GM12874 (cell line): ENCODE measurements around the gene ABTB1.

ENCODE experiments used
- TF ChIP-seq, protein P1 (sequence below): IDR thresholded peaks from 2 replicates; pipeline ENCODE4 v1.5.1; 2011; ENCODE audit warnings: low read depth, mild to moderate bottlenecking, control low read depth, low read length, moderate library complexity; ENCODE audit not compliant: insufficient read depth

Gene ABTB1

DNA sequence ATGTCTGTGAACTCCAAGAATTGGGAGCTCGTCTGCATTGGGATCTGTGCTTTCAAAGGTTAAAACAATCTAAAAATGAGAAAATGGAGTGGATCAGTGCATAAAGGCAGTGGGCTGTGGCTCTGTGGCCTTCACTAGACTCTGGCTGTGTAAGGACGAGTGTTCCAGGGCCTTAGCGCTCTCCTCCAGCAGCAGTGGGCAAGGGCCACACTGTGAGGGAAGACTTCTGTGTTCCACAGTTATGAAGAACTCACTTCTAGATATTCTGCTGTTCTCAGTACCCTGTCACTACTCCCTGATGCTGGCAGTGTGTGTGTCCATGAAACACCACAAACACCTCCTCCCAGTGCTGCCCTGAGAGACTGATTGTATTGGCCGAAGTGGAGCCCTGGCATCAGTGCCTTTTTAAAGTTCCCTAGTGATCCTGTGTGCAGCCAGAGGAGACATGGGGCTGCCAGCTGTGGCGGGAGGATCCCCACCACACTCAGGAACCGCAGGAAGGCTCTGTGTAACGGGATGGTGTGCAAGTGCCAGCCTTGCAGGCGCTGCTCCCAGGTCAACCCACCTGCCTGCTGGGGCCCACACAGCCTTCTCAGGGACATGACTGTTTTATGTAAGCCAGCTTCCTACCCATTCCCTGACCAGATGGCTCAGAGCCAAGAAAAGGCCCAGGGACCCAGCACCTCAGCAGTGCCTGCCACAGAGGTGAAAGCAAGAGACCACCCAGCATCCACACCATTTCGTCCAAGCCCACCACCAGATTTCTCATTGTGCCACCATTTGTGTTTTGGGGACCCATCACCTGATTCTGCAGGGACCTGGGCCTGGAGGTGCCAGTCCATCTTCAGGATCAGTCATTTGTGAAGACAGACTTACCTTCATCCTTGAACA, 40.4 kb downstream of the ABTB1 start:
- TF ChIP-seq, protein P1, sequence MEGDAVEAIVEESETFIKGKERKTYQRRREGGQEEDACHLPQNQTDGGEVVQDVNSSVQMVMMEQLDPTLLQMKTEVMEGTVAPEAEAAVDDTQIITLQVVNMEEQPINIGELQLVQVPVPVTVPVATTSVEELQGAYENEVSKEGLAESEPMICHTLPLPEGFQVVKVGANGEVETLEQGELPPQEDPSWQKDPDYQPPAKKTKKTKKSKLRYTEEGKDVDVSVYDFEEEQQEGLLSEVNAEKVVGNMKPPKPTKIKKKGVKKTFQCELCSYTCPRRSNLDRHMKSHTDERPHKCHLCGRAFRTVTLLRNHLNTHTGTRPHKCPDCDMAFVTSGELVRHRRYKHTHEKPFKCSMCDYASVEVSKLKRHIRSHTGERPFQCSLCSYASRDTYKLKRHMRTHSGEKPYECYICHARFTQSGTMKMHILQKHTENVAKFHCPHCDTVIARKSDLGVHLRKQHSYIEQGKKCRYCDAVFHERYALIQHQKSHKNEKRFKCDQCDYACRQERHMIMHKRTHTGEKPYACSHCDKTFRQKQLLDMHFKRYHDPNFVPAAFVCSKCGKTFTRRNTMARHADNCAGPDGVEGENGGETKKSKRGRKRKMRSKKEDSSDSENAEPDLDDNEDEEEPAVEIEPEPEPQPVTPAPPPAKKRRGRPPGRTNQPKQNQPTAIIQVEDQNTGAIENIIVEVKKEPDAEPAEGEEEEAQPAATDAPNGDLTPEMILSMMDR = no peak

DNA sequence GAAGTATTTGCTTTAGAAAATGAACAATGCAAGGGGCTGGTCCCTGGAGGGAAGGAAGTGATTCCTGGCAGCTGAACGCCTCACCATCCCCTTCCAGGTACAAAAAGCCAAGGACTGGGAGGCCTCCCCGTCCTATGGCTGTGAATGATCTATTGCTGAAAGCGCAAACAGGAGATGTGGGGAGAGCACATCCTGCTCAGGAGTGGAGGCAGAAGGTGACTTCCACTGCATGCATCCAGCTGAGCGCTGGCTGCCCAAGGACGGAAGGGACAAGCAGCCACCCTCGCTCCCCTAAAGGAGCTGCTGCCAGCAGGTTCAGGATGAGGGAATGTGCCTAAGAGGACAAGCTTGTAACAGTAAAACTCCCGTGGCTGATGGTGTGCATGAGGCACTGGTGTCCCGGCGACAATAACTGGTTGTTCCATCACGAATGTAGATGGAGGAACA, 41.4 kb downstream of the ABTB1 start:
- TF ChIP-seq, protein P1 = no peak

DNA sequence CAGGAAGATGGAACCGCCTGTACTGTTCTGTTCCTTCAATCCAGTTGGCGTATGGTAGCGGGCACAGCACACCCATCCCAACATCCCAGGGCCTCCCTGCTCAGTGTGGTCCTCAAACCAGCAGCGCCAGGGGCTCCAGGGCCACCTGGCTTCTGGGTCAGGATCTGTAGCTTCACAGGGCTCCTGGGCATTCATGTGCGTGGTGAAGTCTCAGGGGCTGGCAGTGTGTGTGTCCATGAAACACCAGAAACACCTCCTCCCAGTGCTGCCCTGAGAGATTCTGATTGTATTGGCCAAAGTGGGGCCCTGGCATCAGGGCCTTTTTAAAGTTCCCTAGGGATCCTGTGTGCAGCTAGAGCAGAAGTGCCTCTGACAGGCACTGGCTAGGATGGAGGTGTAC, 42.1 kb downstream of the ABTB1 start:
- TF ChIP-seq, protein P1 = no peak

DNA sequence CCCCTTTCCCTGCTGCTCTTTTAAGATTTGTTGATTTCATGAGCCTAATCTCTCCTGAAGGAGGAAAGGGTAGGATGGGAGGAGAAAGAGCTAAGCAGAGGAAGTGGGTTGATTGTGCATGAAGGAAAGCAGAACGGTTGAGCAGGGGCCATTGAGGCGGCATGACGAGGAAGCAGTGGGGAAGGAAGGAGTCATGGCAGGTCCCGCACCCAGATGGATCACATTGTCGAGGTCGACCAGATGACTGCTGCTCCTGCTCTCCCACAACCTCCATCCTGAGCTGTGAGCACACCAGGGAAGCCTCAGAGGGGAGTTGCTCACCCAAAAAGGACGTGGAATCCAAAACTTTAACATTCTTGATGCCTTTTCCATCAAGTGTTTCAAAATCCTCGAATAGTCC, 42.8 kb downstream of the ABTB1 start:
- TF ChIP-seq, protein P1 = no peak

DNA sequence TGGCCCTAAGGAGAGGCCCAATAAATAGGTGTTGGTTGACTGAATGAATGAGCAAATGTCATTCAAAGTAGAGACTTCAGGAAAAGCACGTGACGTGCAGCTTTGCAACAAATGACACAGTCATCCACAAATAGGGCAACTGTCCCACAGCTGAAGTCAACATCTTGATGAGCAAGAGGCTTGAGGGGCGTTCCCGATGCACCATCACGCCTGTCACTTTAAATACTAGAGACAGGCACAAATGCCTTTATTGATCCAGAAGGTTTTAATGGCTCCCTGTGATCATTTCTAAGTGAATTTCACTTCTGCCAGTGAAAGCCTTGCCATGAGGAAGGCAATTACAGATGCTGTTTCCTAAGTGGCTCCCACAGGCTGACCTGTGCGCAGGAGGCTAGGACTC, 43.6 kb downstream of the ABTB1 start:
- TF ChIP-seq, protein P1 = no peak

DNA sequence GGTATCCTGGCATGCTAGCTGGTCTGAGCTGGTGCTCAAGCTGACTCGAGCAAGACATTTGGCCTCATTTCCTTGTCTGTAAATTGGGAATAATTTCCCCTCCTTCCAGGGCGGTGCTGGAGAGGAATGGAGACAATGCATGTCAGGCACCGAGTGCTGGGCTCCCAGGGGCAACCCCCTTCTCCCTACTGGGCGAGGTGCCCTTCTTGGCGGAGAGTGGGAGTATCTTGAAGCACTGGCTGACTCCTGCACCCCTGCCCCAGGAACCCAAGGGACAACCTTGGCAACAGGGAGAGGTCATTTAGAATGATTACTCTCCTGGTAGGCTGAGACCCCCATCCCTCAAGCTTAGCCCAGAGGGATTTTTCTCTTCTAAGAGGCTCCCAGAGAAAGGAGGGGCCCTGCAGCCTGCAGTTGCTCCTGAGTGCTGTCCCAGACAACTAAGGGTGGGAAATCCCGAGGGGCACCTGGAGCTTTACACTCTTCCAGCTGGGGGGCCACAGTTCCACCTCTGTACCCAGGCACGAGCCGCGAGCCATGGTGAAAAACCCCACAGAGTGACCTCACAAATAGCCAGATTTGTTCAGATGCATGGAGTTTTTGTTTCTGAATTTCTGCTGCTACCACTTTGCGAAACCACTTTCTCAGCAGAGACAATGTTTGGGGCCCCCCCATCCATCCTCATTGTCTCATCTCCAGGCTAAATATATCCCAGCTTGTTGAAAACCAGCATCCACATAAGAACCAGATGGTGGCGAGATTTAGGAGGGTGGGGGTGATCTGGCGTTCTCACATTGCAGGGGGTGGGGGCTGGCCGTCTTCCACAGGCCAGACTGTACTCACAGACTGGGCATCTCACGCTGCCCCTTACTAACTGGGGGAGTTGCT, 44.8 kb downstream of the ABTB1 start:
- TF ChIP-seq, protein P1 = no peak

DNA sequence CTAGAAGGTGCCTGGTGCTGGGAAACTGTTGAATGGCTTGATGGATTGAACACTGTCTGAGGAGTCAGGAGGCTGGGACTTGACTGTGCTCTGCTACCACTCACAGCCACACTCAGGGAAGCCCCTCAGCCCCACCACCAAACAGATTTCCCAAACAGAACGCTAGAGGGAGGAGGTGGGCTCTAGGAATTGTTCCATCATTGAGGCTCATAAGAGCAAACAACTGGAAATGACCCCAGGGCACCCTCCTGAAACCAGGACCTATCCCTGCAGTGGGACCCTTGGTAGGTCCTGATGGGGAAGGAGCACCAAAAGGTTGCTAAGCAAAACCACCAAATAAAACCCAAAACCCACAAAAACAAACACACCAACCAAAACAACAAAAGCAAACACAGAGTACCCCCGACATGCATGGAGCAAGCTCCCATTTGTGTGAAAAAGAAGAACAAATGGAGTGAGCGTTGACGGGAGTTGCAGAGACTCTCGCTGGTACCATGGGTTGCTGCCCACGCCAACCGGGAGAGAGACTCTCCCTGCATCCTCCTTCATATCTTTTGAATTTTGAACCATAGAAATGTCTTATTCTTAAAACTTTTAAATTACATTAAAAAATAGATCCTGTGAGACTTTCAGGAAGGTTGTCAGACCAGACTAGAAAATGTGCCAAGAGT, 45.6 kb downstream of the ABTB1 start:
- TF ChIP-seq, protein P1 = no peak
